C4-2B (cell line): ENCODE measurements around the gene DPM2.
A peak's percentile ranks its signal among the peaks of the same experiment; 100 is the strongest.

ENCODE experiments used
- H3K27ac ChIP-seq: fragments of 450-650 bp; 2 replicates; pipeline ENCODE4 v1.5.1; 2017
- CTCF ChIP-seq: fragments of 450-650 bp; conservative IDR thresholded peaks from 2 replicates; pipeline ENCODE4 v1.5.1; 2017; ENCODE audit warnings: mild to moderate bottlenecking
- ZFX ChIP-seq: fragments of 450-650 bp; IDR thresholded peaks from 2 replicates; pipeline ENCODE4 v1.6.1; 2017

The DPM2 gene

GRCh38 chr9:127959841-127960409 lies 22.3 kb upstream of the DPM2 start:
- TF ChIP-seq CTCF (no peak), ZFX (no peak)
- H3K27ac ChIP-seq = peak overlapping the region; percentile 19

- no peak overlapping the region for H3K27ac ChIP-seq
- no peak for TF ChIP-seq ZFX
- TF ChIP-seq CTCF = no peak
Measured at GRCh38 chr9:127959398-127959797, 21.7 kb upstream of the DPM2 start.

GRCh38 chr9:127958728-127959127 lies 21.1 kb upstream of the DPM2 start:
- no peak overlapping the region for H3K27ac ChIP-seq
- no peak for TF ChIP-seq CTCF
- TF ChIP-seq ZFX = no peak

GRCh38 chr9:127955294-127956015 lies 17.8 kb upstream of the DPM2 start:
- TF ChIP-seq CTCF (no peak; the same call in 1 of the 2 replicates), ZFX (no peak)
- peak overlapping the region; percentile 72 for H3K27ac ChIP-seq

- TF ChIP-seq ZFX = no peak
- TF ChIP-seq CTCF = no peak
- H3K27ac ChIP-seq = peak overlapping the region; percentile 72
Measured at GRCh38 chr9:127954831-127955293, 17.2 kb upstream of the DPM2 start.

- peak overlapping the region; percentile 72 for H3K27ac ChIP-seq
- no peak for TF ChIP-seq CTCF
- no peak for TF ChIP-seq ZFX
Measured at GRCh38 chr9:127953768-127954505, 16.3 kb upstream of the DPM2 start.

GRCh38 chr9:127953154-127953553 lies 15.5 kb upstream of the DPM2 start:
- H3K27ac ChIP-seq = no peak overlapping the region; the same call in 1 of the 2 replicates
- TF ChIP-seq CTCF (no peak), ZFX (no peak)
